Breast epithelium (tissue), 4 donors: ENCODE measurements around the gene TCFL5. TPM values are rescaled to one million over a fixed set of nuclear protein-coding genes. Genes with fewer than 3 reads are reported as not detected.

Source experiments
- DNase-seq, 2 donors: peaks; one replicate each; pipeline ENCODE4 v3.0.0-alpha.2; 2019; ENCODE audit warnings: low spot score in 2 of 2
- H3K27ac ChIP-seq, 2 donors: fragments of 200-600 bp; sonication (generic) in 1 of 2; one replicate each; pipeline ENCODE4 v1.5.1; 2016 to 2019; ENCODE audit warnings: mild to moderate bottlenecking in 1 of 2
- H3K27me3 ChIP-seq, 2 donors: fragments of 200-600 bp; sonication (generic) in 1 of 2; one replicate each; pipeline versions ENCODE4 v1.5.1 to v1.6.0; 2017 to 2019; ENCODE audit warnings: control low read depth in 1 of 2, mild to moderate bottlenecking in 1 of 2
- H3K36me3 ChIP-seq: fragments of 200-600 bp; one replicate; pipeline ENCODE4 v1.5.1; 2019
- H3K4me1 ChIP-seq, 2 donors: fragments of 200-600 bp; sonication (generic); one replicate each; pipeline ENCODE4 v1.5.1; 2016 to 2019; ENCODE audit warnings: control low read depth in 1 of 2
- H3K4me3 ChIP-seq, 3 donors: fragments of 200-600 bp; sonication (generic); 1 replicate in 2 of 3; 2 replicates in 1 of 3; pipeline ENCODE4 v1.5.1; 2016 to 2019; ENCODE audit warnings: mild to moderate bottlenecking in 3 of 3, moderate library complexity in 2 of 3
- H3K9me3 ChIP-seq, 2 donors: fragments of 200-600 bp; sonication (generic) in 1 of 2; one replicate each; pipeline ENCODE4 v1.5.1; 2016 to 2019; ENCODE audit warnings: control low read depth in 1 of 2
- POLR2A ChIP-seq: fragments of 450-650 bp; IDR thresholded peaks from one replicate; pipeline ENCODE4 v1.6.1; 2016; ENCODE audit warnings: antibody characterized with exemption, mild to moderate bottlenecking, moderate library complexity
- POLR2AphosphoS5 ChIP-seq, 3 donors: sonication (generic); formaldehyde crosslinking; IDR thresholded peaks; one replicate each; pipeline ENCODE4 v1.6.1; 2017; ENCODE audit warnings: antibody characterized with exemption in 3 of 3
- intact Hi-C: fragments of 100-400 bp; cut with DNase I; formaldehyde crosslinking; loops from one replicate; pipeline ENCODE4 v1.15.1; 2023; ENCODE audit warnings: low total_unique reads
- total RNA-seq, 3 donors: library from RNA; depleted of rRNA; stranded (reverse); fragments of >200 nt; gene quantifications; one replicate each; pipeline ENCODE4 v1.1.0, GENCODE V29; 2016
- TF ChIP-seq, protein P1 (sequence below), 3 donors: fragments of 450-650 bp; IDR thresholded peaks; one replicate each; pipeline ENCODE4 v1.5.1; 2016 to 2017; ENCODE audit warnings: antibody characterized with exemption in 3 of 3, mild to moderate bottlenecking in 3 of 3, moderate library complexity in 3 of 3

TCFL5 gene
- total RNA-seq: 10 to 100 TPM in 2 of 3 donors, 1 to 10 TPM in 1; 7.8 to 21.0 (median 12.5) TPM

DNA sequence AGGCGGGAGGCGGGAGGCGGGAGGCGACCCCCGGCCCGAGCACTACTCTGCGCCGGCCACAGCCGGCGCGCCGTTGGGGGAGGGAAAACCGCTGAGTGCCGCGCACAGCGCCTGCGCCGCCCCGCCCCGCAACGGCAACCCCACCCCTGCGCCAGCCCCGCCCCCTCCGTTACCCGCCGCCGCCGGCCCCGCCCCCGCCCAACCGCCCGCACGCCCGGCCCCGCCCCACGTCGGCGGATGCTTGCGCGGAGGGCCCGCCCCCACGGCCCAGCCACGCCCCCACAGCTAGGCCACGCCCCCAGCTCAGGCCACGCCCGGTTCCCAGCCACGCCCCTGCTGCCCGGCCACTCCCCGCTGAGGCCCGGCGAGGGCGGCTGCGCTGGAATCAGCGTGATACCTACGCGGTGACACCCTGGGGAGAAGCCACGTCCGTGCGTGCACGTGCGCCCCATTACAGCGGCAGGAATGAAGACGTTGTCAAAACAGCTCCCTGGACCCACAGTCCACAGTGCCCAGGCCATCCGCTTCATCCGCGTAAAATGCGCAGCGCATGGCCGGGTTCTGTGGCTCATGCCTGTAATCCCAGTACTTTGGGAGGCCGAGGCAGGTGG is at the start of gene TCFL5:
TSS of gene TCFL5 (minus strand) at position 97 of the 611 bp plus-strand sequence. CDS start 152 bp downstream, outside the sequence.
- intact Hi-C loops: no loop called here
- Histone ChIP-seq H3K27ac (peak within 1 kb of the TSS; percentile 71 to 82), H3K4me3 (peak within 1 kb of the TSS; percentile 40 to 88 (median 55)), H3K9me3 (no peaks in the 10 kb centered on the region), H3K36me3 (no peaks in the 10 kb centered on the region), H3K27me3 (no peaks in the 10 kb centered on the region), H3K4me1 (no peaks in the 10 kb centered on the region)
- peak; percentile 54 to 70 (median 55) for TF ChIP-seq POLR2AphosphoS5 (IDR thresholded peaks at IDR 0.05)
- no peak for TF ChIP-seq POLR2A
- TF ChIP-seq, protein P1, sequence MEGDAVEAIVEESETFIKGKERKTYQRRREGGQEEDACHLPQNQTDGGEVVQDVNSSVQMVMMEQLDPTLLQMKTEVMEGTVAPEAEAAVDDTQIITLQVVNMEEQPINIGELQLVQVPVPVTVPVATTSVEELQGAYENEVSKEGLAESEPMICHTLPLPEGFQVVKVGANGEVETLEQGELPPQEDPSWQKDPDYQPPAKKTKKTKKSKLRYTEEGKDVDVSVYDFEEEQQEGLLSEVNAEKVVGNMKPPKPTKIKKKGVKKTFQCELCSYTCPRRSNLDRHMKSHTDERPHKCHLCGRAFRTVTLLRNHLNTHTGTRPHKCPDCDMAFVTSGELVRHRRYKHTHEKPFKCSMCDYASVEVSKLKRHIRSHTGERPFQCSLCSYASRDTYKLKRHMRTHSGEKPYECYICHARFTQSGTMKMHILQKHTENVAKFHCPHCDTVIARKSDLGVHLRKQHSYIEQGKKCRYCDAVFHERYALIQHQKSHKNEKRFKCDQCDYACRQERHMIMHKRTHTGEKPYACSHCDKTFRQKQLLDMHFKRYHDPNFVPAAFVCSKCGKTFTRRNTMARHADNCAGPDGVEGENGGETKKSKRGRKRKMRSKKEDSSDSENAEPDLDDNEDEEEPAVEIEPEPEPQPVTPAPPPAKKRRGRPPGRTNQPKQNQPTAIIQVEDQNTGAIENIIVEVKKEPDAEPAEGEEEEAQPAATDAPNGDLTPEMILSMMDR (IDR thresholded peaks at IDR 0.05): no peak
- peak; percentile 78 to 92 for DNase-seq

- H3K4me3 ChIP-seq: no peak overlapping the region
- intact Hi-C loops: no loop called here
- peaks cover 25% of the 10 kb centered on the region for H3K36me3 ChIP-seq
- TF ChIP-seq POLR2A (no peak), POLR2AphosphoS5 (IDR thresholded peaks at IDR 0.05) (no peak)
- H3K9me3 ChIP-seq: no peaks in the 10 kb centered on the region
- peaks cover 0 to 5% of the 10 kb centered on the region in 2 donors for H3K4me1 ChIP-seq
- no peaks in the 10 kb centered on the region for H3K27me3 ChIP-seq
- DNase-seq: no peak
- H3K27ac ChIP-seq: no peak overlapping the region
Measured at GRCh38 chr20:62910777-62911497, 49.3 kb upstream of the TCFL5 start.

DNA sequence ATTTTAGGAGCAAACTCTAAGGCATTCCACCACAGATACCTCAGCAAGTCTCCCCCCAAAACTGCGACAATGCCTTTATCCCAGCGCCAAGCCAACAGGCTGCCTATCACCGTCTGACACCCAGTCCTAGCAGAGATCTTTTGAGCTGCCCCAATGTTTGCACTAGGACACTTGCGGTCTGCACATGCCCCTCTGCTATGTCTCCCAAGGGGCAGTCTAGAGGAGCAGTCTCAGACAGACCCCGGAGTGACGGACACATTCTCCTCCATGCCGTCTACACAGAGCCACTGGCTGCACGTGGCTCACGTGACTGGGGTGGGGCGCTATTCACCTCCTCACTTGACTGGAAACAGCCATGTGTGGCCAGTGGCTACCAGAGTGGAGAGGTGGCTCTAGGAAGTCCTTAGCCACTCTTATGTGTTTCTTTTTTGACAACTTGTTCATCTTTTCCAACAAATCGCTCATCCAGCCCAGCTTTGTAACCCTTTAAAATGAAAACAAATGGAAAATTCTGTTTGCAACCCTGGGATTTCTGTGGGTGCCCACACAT is 48.7 kb upstream of the TCFL5 start:
- no peak for TF ChIP-seq POLR2AphosphoS5 (IDR thresholded peaks at IDR 0.05)
- TF ChIP-seq, protein P1 (IDR thresholded peaks at IDR 0.05): no peak
- no peak for TF ChIP-seq POLR2A
- Histone ChIP-seq H3K9me3 (no peaks in the 10 kb centered on the region), H3K4me1 (peaks cover 0 to 4% of the 10 kb centered on the region in 2 donors), H3K27ac (no peak overlapping the region), H3K27me3 (no peaks in the 10 kb centered on the region), H3K4me3 (no peak overlapping the region), H3K36me3 (peaks cover 32% of the 10 kb centered on the region)
- no peak for DNase-seq
- intact Hi-C loops: no loop called here

GRCh38 chr20:62908971-62909791 is 47.6 kb upstream of the TCFL5 start:
- Histone ChIP-seq H3K9me3 (no peaks in the 10 kb centered on the region), H3K4me3 (no peak overlapping the region), H3K27me3 (no peaks in the 10 kb centered on the region), H3K36me3 (peaks cover 33% of the 10 kb centered on the region), H3K27ac (no peak overlapping the region), H3K4me1 (no peaks in the 10 kb centered on the region)
- TF ChIP-seq POLR2A (no peak), POLR2AphosphoS5 (IDR thresholded peaks at IDR 0.05) (no peak)
- TF ChIP-seq, protein P1 (IDR thresholded peaks at IDR 0.05): no peak
- intact Hi-C loops: no loop called here
- DNase-seq: no peak
